ENCODE results near the gene SPAG16. TPM values are rescaled to one million over a fixed set of nuclear protein-coding genes. Genes with fewer than 3 reads are reported as not detected.

The SPAG16 gene
- total and polyA plus RNA-seq, 2 of the 13 experiments (the other 11 are each of a cell fraction or from before 2014, with no cell fraction given) = 9.6 to 26.5 TPM

- Histone ChIP-seq H3K36me3 (replicated peaks in 1 of 2; ENCODE audit: control insufficient read depth in 1 of 2, insufficient read depth in 2 of 2, low read length in 2 of 2) (no peaks in the 10 kb centered on the region), H3K4me2 (ENCODE audit: low read depth, low read length) (no peak overlapping the region), H2AFZ (ENCODE audit: low read length) (no peak overlapping the region), H3K27me3 (ENCODE audit: control insufficient read depth in 1 of 2, insufficient read depth in 2 of 2, low read length in 2 of 2) (no peaks in the 10 kb centered on the region), H3K4me1 (ENCODE audit: insufficient read depth, low read length) (no peaks in the 10 kb centered on the region), H3K9me3 (ENCODE audit: low read length) (peaks cover 6% of the 10 kb centered on the region), H3K27ac (ENCODE audit: extremely low read length, insufficient read depth, low read length) (no peak overlapping the region), H4K20me1 (ENCODE audit: insufficient read depth, low read length) (no peaks in the 10 kb centered on the region), H3K4me3 (replicated peaks in 1 of 3; ENCODE audit: insufficient read depth in 1 of 3, low read depth in 2 of 3, low read length in 3 of 3) (no peak overlapping the region), H3K9ac (ENCODE audit: insufficient read depth, low read depth, low read length) (no peak overlapping the region), H3K79me2 (ENCODE audit: insufficient read depth, low read length) (no peaks in the 10 kb centered on the region)
- ChIA-PET CTCF (ENCODE audit: low intra/inter-chr PET ratio, low total read pairs) (no interaction called here), POLR2A (no interaction called here)
- no TSS peak for BruUV-seq (replicated peaks)
- FAIRE-seq (no peak), ATAC-seq (no peak), DNase-seq (ENCODE audit: low spot score) (no peak)
- WGBS (ENCODE audit: low lambda C conversion rate) = 14% methylated on average over 5 of the region's 5 CpGs
- TF ChIP-seq ZBTB20 (CRISPR knock-in tag; IDR thresholded peaks at IDR 0.05; ENCODE audit: borderline replicate concordance, low read depth) = no peak
- no peak for TF ChIP-seq ZNF784 (CRISPR knock-in tag; IDR thresholded peaks at IDR 0.05; ENCODE audit: borderline replicate concordance)
- TF ChIP-seq MTF1 (CRISPR knock-in tag; IDR thresholded peaks at IDR 0.05) = no peak
- no peak for TF ChIP-seq HMGXB3 (CRISPR knock-in tag; IDR thresholded peaks at IDR 0.05; ENCODE audit: borderline replicate concordance)
- no peak for TF ChIP-seq MBD4 (IDR thresholded peaks at IDR 0.05; ENCODE audit: borderline replicate concordance, low read length)
- TF ChIP-seq GMEB1 (CRISPR knock-in tag; IDR thresholded peaks at IDR 0.05; ENCODE audit: borderline replicate concordance) = no peak
- no peak for TF ChIP-seq SP140L (CRISPR knock-in tag; IDR thresholded peaks at IDR 0.05; ENCODE audit: borderline replicate concordance)
- no peak for TF ChIP-seq ONECUT2 (CRISPR knock-in tag; IDR thresholded peaks at IDR 0.05)
- TF ChIP-seq ZNF749 (CRISPR knock-in tag; IDR thresholded peaks at IDR 0.05; ENCODE audit: borderline replicate concordance) = no peak
- TF ChIP-seq ZNF607 (CRISPR knock-in tag; IDR thresholded peaks at IDR 0.05; ENCODE audit: borderline replicate concordance) = no peak
- TF ChIP-seq ZNF687 (CRISPR knock-in tag; IDR thresholded peaks at IDR 0.05) = no peak
- in situ Hi-C loops (cut with HindIII; ENCODE audit: extremely low pct_ligation_motif_present, low pct_unique_long_range_greater_than_20kb) (no loop called here), intact Hi-C loops (cut with micrococcal nuclease; ENCODE audit: unreplicated experiment) (no loop called here)
These were observed 721.1 kb downstream of the SPAG16 start for GRCh38 chr2:214005337-214005736.
